CD4-positive, CD25-positive, alpha-beta regulatory T cell (primary cell): ENCODE measurements around the gene ACTR1B. TPM values are rescaled to one million over a fixed set of nuclear protein-coding genes. Genes with fewer than 3 reads are reported as not detected.
"Not testable (repeated sequence)": the region's sequence is repeated elsewhere in the genome, so short reads cannot be mapped to it uniquely, and the experiment has no call there.

Experiments
- ATAC-seq, 2 donors: fragments of 150-1000 bp; cut with Tn5 transposase; one replicate each; pipeline ENCODE4 v1.10.0; 2021; ENCODE audit warnings: low read depth in 2 of 2, moderate number of reproducible peaks in 2 of 2, moderate library complexity in 1 of 2
- DNase-seq, 3 donors: peaks; one replicate each; pipeline versions ENCODE4 v3.0.0 to v3.0.0-alpha.2; 2012 to 2022; ENCODE audit warnings: mixed read lengths in 1 of 3
- H3K27ac ChIP-seq: one replicate; pipeline ENCODE4 v1.7.0; 2013; ENCODE audit warnings: mild to moderate bottlenecking, low read length; ENCODE audit not compliant: insufficient read depth, poor library complexity, severe bottlenecking
- H3K27me3 ChIP-seq: one replicate; pipeline ENCODE4 v1.7.0; 2013; ENCODE audit warnings: low read length; ENCODE audit not compliant: control insufficient read depth, insufficient read depth
- H3K36me3 ChIP-seq: one replicate; pipeline ENCODE4 v1.7.0; 2013; ENCODE audit warnings: mild to moderate bottlenecking, low read length, moderate library complexity; ENCODE audit not compliant: control insufficient read depth, insufficient read depth
- H3K4me1 ChIP-seq: 2 replicates; pipeline ENCODE4 v1.7.0; 2013; ENCODE audit warnings: mild to moderate bottlenecking, low read length; ENCODE audit not compliant: insufficient read depth, control insufficient read depth, poor library complexity, severe bottlenecking
- H3K4me3 ChIP-seq: one replicate; pipeline ENCODE4 v1.7.0; 2013; ENCODE audit warnings: low read depth, mild to moderate bottlenecking, low read length, moderate library complexity
- H3K9me3 ChIP-seq, 2 experiments: 1 replicate in 1 of 2; 2 replicates in 1 of 2; pipeline ENCODE4 v1.7.0; 2013; ENCODE audit warnings: low read length in 2 of 2, mild to moderate bottlenecking in 1 of 2, moderate library complexity in 1 of 2; ENCODE audit not compliant: control insufficient read depth in 2 of 2
- H3K27ac Mint-ChIP-seq, 3 donors: one replicate each; pipeline ENCODE4 v1.8.0; 2020 to 2022; ENCODE audit warnings: mild to moderate bottlenecking in 3 of 3, mixed read lengths in 3 of 3, moderate library complexity in 2 of 3
- H3K27me3 Mint-ChIP-seq: one replicate; pipeline ENCODE4 v1.8.0; 2022; ENCODE audit warnings: mild to moderate bottlenecking, mixed read lengths
- H3K36me3 Mint-ChIP-seq: one replicate; pipeline ENCODE4 v1.8.0; 2020; ENCODE audit warnings: mixed read lengths
- H3K4me1 Mint-ChIP-seq, 4 donors: one replicate each; pipeline ENCODE4 v1.8.0; 2020 to 2022; ENCODE audit warnings: mixed read lengths in 4 of 4, mild to moderate bottlenecking in 1 of 4
- H3K4me3 Mint-ChIP-seq, 4 donors: one replicate each; pipeline ENCODE4 v1.8.0; 2020 to 2022; ENCODE audit warnings: mild to moderate bottlenecking in 4 of 4, mixed read lengths in 4 of 4, moderate library complexity in 3 of 4
- H3K9me3 Mint-ChIP-seq, 7 donors: one replicate each; pipeline ENCODE4 v1.8.0; 2020 to 2022; ENCODE audit warnings: mixed read lengths in 7 of 7, mild to moderate bottlenecking in 3 of 7, moderate library complexity in 2 of 7
- polyA plus RNA-seq, 4 donors: library from polyadenylated mRNA; unstranded; fragments of 300-500 nt; fragmentation: Illumina TruSeq; gene quantifications; one replicate each; pipeline ENCODE4 v1.2.3, GENCODE V29; 2021
- total RNA-seq: library from RNA; stranded (reverse); gene quantifications from one replicate; pipeline ENCODE4 v1.2.3, GENCODE V29; 2022

The ACTR1B gene
- total and polyA plus RNA-seq, 5 donors from 2014 or later: 12.9 to 86.3 (median 21.9) TPM

DNA sequence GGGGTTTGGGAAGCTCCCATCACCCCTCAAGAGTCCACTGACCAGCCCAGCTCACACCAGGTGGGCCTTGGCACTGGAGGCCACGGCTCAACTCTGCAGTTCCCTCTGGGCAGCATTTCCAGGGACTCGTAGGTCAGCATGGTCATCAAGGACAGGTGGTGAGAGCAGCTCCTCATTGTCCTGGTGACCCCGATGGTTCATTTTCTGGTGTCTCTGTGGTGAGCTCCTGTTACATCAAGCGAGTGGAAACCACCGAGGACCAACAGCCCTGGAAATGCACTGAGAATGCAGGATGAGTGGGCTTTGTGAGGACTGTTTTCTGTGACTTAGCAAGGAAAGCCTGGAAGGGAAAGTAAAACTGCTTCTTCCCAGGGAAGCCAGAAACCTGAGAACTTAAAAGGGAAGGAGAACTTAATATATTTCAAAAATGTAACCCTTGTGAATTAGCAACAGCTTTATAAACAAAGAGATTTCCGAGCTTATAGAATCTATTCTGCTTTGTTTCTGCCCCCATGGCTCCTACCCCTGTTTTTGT lies 8.8 kb upstream of the ACTR1B start:
- not testable (repeated sequence) for H3K9me3 Mint-ChIP-seq, H3K36me3 ChIP-seq, H3K9me3 ChIP-seq, ATAC-seq, H3K4me3 ChIP-seq, H3K4me1 Mint-ChIP-seq, H3K27me3 ChIP-seq, H3K4me3 Mint-ChIP-seq, H3K36me3 Mint-ChIP-seq, H3K27ac ChIP-seq, DNase-seq, H3K4me1 ChIP-seq, H3K27me3 Mint-ChIP-seq, H3K27ac Mint-ChIP-seq

DNA sequence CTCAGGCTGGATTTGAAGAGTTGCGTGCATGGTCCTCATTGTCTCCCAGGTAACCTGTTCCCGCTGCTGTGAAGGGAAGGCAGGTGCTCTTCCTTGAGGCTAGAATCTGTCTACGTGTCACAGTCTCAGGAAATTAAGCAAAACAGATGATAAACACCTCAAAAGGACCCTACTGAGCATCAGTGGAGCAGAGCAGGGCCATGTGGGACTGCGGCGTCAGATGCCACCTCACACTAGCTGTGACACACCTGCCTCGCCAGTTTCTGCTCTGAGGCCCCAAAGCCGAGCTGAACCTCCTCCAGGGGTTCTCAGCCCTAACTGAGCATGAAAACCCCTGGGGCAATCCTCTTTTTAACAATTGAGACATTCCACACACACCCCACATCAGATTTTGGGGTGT lies 7.7 kb upstream of the ACTR1B start:
- Mint-ChIP-seq H3K27ac (no peak overlapping the region), H3K27me3 (no peaks in the 10 kb centered on the region)
- no peaks in the 10 kb centered on the region for H3K9me3 ChIP-seq

DNA sequence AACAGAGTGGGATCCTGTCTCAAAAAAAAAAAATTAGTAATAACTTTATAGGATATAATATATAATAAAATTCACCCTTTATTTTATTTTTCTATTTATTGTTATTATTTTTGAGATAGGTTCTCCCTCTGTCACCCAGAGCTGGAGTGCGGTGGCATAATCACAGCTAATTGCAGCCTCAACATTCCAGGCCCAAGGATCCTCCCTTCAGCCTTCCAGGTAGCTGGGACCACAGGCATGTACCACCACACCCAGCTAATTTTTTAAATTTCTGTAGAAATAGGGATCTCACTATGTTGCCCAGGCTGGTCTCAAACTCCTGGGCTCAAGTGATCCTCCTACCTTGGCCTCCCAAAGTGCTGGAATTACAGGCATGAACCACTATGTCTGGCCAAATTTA lies 6.6 kb upstream of the ACTR1B start:
- H3K36me3 Mint-ChIP-seq: peaks cover 6% of the 10 kb centered on the region
- peaks cover 0 to 5% (median 2%) of the 10 kb centered on the region in 4 donors for H3K4me1 Mint-ChIP-seq
- Histone ChIP-seq H3K27ac (no peak overlapping the region), H3K9me3 (no peaks in the 10 kb centered on the region), H3K4me3 (no peak overlapping the region), H3K36me3 (no peaks in the 10 kb centered on the region), H3K4me1 (no peaks in the 10 kb centered on the region), H3K27me3 (no peaks in the 10 kb centered on the region)
- no peaks in the 10 kb centered on the region for H3K9me3 Mint-ChIP-seq
- no peak overlapping the region for H3K27ac Mint-ChIP-seq
- no peaks in the 10 kb centered on the region for H3K27me3 Mint-ChIP-seq
- no peak for DNase-seq
- no peak overlapping the region for H3K4me3 Mint-ChIP-seq
- ATAC-seq: no peak

More for the DNA sequence above, 7.7 kb upstream of the ACTR1B start:
- H3K4me3 ChIP-seq: no peak overlapping the region
- H3K4me1 Mint-ChIP-seq: peaks cover 0 to 5% (median 2%) of the 10 kb centered on the region in 4 donors
- no peak overlapping the region for H3K27ac ChIP-seq
- DNase-seq: no peak
- H3K4me1 ChIP-seq: no peaks in the 10 kb centered on the region
- H3K27me3 ChIP-seq: no peaks in the 10 kb centered on the region
- H3K36me3 ChIP-seq: no peaks in the 10 kb centered on the region
- ATAC-seq: no peak
- H3K9me3 Mint-ChIP-seq: no peaks in the 10 kb centered on the region
- H3K36me3 Mint-ChIP-seq: peaks cover 6% of the 10 kb centered on the region
- no peak overlapping the region for H3K4me3 Mint-ChIP-seq

DNA sequence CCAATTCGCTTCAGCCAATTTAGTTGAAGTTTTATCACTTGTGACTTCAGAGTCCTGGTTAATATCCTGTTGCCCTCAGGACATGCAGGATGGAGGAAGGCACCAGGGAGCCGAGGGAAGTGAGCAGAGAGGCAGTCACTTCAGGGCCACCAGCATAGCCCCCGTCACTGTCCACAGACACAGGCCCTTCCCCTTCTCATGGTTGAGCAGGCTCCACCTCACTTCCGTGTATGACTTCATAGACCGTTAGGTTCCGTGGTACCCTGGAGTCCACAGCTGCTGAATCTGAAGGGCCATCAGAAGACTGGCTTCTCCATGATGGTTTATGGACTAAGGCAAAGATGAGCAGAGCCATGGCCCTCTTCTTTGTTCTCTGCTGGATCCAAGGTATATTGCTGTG lies 5.6 kb upstream of the ACTR1B start, which contains the start of gene C2orf92:
C2orf92 (plus strand) TSS at position 266 of the 400 bp plus-strand sequence; CDS start at position 342, 76 bp downstream.
- H3K4me1 Mint-ChIP-seq: peaks cover 4 to 15% (median 8%) of the 10 kb centered on the region in 4 donors
- Histone ChIP-seq H3K9me3 (no peaks in the 10 kb centered on the region), H3K27me3 (no peaks in the 10 kb centered on the region), H3K4me3 (no peak within 1 kb of the TSS), H3K36me3 (no peaks in the 10 kb centered on the region), H3K4me1 (peaks cover 7% of the 10 kb centered on the region), H3K27ac (no peak within 1 kb of the TSS)
- H3K9me3 Mint-ChIP-seq: no peaks in the 10 kb centered on the region
- ATAC-seq: peak in 1 of 2 donors; percentile 31
- no peaks in the 10 kb centered on the region for H3K27me3 Mint-ChIP-seq
- peaks cover 6% of the 10 kb centered on the region for H3K36me3 Mint-ChIP-seq
- no peak for DNase-seq
- peak within 1 kb of the TSS in 1 of 3 donors; percentile 41 for H3K27ac Mint-ChIP-seq
- no peak within 1 kb of the TSS for H3K4me3 Mint-ChIP-seq

DNA sequence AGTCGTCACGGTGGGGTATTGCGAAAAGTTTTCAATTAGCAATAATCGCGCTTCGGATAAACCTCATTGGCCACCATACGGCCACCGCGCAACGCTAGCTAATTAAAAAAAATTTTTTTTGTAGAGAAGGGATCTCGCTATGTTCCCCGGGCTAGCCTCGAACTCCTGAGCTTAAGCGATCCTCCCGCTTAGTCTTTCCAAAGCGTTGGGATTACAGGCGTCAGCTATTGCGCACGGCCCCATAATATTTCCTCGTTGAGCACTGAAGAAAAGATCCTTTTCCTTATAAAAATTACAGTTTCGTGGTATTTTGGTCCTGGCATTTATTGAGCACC lies 759 bp upstream of the ACTR1B start:
- peak overlapping the region; percentile 83 for H3K4me3 ChIP-seq
- H3K27me3 Mint-ChIP-seq: peaks cover 8% of the 10 kb centered on the region
- H3K27me3 ChIP-seq: no peaks in the 10 kb centered on the region
- peak overlapping the region in 2 of 3 donors; percentile 98 to 99 for H3K27ac Mint-ChIP-seq
- ATAC-seq (no peak), DNase-seq (no peak)
- peaks cover 36% of the 10 kb centered on the region for H3K4me1 ChIP-seq
- H3K4me1 Mint-ChIP-seq: peaks cover 9 to 45% (median 23%) of the 10 kb centered on the region in 4 donors
- peaks cover 6% of the 10 kb centered on the region for H3K36me3 Mint-ChIP-seq
- peak overlapping the region; percentile 92 to 99 (median 94) for H3K4me3 Mint-ChIP-seq
- H3K27ac ChIP-seq: peak overlapping the region; percentile 96
- peaks cover 4% of the 10 kb centered on the region for H3K36me3 ChIP-seq
- H3K9me3 Mint-ChIP-seq: no peaks in the 10 kb centered on the region
- H3K9me3 ChIP-seq: no peaks in the 10 kb centered on the region

DNA sequence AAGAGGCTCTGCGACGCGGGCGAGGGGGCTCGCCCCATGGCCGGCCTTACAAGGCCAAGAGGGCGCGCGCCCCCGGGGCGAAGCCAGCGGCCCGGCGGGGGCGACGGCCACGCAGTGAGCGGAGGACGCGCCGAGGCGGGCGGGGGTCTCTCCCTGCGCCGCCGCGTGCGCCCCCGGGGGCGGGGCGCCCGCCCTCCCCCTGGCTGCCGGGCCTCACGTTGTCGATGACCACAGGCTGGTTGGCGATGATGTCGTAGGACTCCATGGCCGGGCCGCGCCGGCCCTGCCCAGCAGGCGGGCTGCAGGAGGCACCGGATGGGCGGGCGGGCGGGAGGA lies 250 bp downstream of the ACTR1B start:
- H3K9me3 ChIP-seq: no peaks in the 10 kb centered on the region
- H3K27ac ChIP-seq: peak overlapping the region; percentile 96
- peak overlapping the region; percentile 97 for H3K4me3 ChIP-seq
- Mint-ChIP-seq H3K4me3 (peak overlapping the region in 3 of 4 donors; percentile 96 to 98 (median 97)), H3K4me1 (peaks cover 9 to 45% (median 23%) of the 10 kb centered on the region in 4 donors), H3K27ac (peak overlapping the region in 2 of 3 donors; percentile 72 to 99), H3K36me3 (peaks cover 6% of the 10 kb centered on the region), H3K9me3 (no peaks in the 10 kb centered on the region), H3K27me3 (peaks cover 8% of the 10 kb centered on the region)
- H3K4me1 ChIP-seq: peaks cover 36% of the 10 kb centered on the region
- peaks cover 6% of the 10 kb centered on the region for H3K36me3 ChIP-seq
- ATAC-seq (no peak), DNase-seq (no peak)
- no peaks in the 10 kb centered on the region for H3K27me3 ChIP-seq

DNA sequence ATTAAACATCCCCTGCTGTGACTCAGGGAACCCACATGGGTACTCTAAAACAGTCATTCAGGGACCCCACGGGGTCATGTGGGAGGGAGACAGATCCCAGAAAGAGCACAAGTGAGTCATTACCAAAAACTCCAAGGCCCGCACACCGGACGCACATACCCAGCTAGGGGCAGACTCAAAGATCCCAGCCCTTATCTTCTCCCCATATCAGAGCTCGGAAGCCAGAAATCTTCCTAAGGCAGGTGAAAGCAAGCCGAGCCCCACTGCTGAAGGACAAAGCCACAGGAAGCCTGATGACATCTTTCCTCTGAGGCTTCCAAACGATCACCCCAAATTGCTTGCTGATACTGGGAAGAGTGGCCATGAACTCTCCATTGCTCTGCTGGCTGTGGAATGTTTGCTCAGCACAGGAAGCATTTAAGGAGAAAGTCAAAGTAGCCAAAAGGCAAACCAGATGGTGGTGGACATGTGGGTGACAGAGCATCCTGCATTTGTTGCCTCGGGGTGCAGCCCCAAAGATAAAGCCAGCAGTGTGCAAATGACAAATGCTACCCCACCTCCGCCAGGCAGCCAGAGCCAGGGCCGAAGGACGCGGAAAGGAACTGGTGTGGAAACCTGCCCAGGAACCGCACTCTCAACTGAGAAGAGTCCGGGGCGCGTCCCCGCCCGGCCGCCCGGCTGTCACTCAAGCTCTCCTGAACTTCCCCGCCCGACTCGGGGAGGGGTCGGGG lies 784 bp downstream of the ACTR1B start:
- Histone ChIP-seq H3K27ac (peak overlapping the region; percentile 96), H3K4me3 (peak overlapping the region; percentile 97), H3K9me3 (no peaks in the 10 kb centered on the region), H3K36me3 (peaks cover 11% of the 10 kb centered on the region), H3K4me1 (peaks cover 36% of the 10 kb centered on the region), H3K27me3 (no peaks in the 10 kb centered on the region)
- DNase-seq: peak; percentile 55 to 80 (median 64)
- peaks cover 8% of the 10 kb centered on the region for H3K27me3 Mint-ChIP-seq
- H3K4me1 Mint-ChIP-seq: peaks cover 9 to 45% (median 23%) of the 10 kb centered on the region in 4 donors
- no peaks in the 10 kb centered on the region for H3K9me3 Mint-ChIP-seq
- H3K36me3 Mint-ChIP-seq: peaks cover 10% of the 10 kb centered on the region
- peak; percentile 12 to 17 for ATAC-seq
- peak overlapping the region; percentile 96 to 98 (median 98) for H3K4me3 Mint-ChIP-seq
- H3K27ac Mint-ChIP-seq: peak overlapping the region; percentile 72 to 98 (median 95)
